Mucosa of stomach (tissue), 1 donor: ENCODE measurements around the gene GALK2.
"Not testable (repeated sequence)": the region's sequence is repeated elsewhere in the genome, so short reads cannot be mapped to it uniquely, and the experiment has no call there.

Source experiments
- H3K27me3 ChIP-seq: one replicate; pipeline ENCODE4 v1.7.0; 2013; ENCODE audit warnings: mild to moderate bottlenecking, low read length; ENCODE audit not compliant: control insufficient read depth, insufficient read depth
- H3K36me3 ChIP-seq: one replicate; pipeline ENCODE4 v1.7.0; 2013; ENCODE audit warnings: low read length; ENCODE audit not compliant: control insufficient read depth, insufficient read depth
- H3K4me1 ChIP-seq: one replicate; pipeline ENCODE4 v1.7.0; 2013; ENCODE audit warnings: mild to moderate bottlenecking, low read length; ENCODE audit not compliant: control insufficient read depth, insufficient read depth
- H3K4me3 ChIP-seq: one replicate; pipeline ENCODE4 v1.7.0; 2013; ENCODE audit warnings: low read length
- H3K9ac ChIP-seq: one replicate; pipeline ENCODE4 v1.7.0; 2013; ENCODE audit warnings: mild to moderate bottlenecking, low read length, moderate library complexity
- H3K9me3 ChIP-seq: one replicate; pipeline ENCODE4 v1.7.0; 2013; ENCODE audit warnings: mild to moderate bottlenecking, low read length, moderate library complexity; ENCODE audit not compliant: control insufficient read depth
- donor health status: Pancreatic carcinoma.

The GALK2 gene

DNA sequence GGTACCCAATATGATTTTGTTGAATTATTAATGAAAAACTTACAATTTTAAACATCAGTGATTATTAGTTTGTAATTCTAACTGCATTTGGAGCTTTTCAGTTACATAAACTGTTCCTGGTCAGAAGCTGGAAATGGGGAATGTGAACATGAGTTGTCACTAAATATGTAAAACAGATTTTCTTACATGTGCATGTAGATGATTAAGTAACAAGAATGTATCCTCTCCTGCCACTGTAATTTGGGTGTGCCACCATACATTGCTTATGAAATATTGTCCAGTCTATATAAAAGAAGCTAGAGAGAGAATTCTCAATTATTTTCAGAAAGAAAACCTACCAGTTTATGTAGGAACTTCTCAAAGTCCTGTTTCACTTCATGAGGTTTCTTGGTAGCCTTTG is 161.4 kb downstream of the GALK2 start:
- Histone ChIP-seq H3K36me3 (no peaks in the 10 kb centered on the region), H3K4me1 (peaks cover 5% of the 10 kb centered on the region), H3K9ac (no peak overlapping the region), H3K27me3 (no peaks in the 10 kb centered on the region), H3K9me3 (no peaks in the 10 kb centered on the region), H3K4me3 (no peak overlapping the region)

DNA sequence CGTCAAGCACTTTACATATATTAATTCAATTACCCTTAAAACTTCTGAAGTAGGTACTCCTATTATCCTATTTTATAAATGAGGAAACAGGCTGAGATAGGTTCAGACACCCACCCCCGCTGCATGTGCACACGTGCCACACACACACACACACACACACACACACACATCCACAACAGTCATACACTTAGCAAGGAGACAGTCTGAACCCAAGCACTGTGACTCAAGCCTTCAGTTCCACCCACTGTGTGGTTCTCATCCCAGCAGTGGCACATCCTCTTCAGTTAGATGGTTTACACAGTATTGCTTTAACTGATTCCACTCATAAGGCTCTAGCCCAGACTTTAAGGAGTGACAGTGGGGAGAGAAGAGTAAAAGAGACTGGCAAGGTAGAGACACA is 161.9 kb downstream of the GALK2 start:
- H3K9ac ChIP-seq, result no peak overlapping the region
- no peaks in the 10 kb centered on the region for H3K36me3 ChIP-seq
- no peak overlapping the region for H3K4me3 ChIP-seq
- no peaks in the 10 kb centered on the region for H3K27me3 ChIP-seq
- peaks cover 5% of the 10 kb centered on the region for H3K4me1 ChIP-seq
- H3K9me3 ChIP-seq, result no peaks in the 10 kb centered on the region

- Histone ChIP-seq H3K4me1 (no peaks in the 10 kb centered on the region), H3K9ac (no peak overlapping the region), H3K27me3 (no peaks in the 10 kb centered on the region), H3K4me3 (no peak overlapping the region), H3K36me3 (no peaks in the 10 kb centered on the region), H3K9me3 (no peaks in the 10 kb centered on the region)
These were observed 169.6 kb downstream of the GALK2 start for GRCh38 chr15:49339656-49340055.

DNA sequence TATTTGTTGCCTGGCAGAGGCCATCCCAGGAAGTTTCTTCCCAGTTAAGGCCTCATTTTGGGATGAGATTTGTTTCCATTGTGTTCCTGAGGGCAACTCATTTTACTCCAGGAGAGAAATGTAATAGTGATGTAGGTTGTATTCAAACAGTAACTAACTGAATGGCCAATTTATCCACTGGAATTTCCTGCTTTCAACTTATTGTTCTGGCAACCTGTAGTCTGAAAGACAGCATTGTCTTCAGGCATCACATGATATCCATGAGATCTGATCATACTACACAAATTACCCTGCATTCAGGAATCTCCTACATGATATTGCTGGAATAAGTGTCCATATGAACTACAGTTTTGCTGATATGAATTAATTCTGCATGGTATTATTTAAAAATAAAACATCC is 173.5 kb downstream of the GALK2 start:
- Histone ChIP-seq H3K4me3 (no peak overlapping the region), H3K9ac (no peak overlapping the region), H3K36me3 (no peaks in the 10 kb centered on the region), H3K4me1 (no peaks in the 10 kb centered on the region), H3K9me3 (no peaks in the 10 kb centered on the region), H3K27me3 (no peaks in the 10 kb centered on the region)

DNA sequence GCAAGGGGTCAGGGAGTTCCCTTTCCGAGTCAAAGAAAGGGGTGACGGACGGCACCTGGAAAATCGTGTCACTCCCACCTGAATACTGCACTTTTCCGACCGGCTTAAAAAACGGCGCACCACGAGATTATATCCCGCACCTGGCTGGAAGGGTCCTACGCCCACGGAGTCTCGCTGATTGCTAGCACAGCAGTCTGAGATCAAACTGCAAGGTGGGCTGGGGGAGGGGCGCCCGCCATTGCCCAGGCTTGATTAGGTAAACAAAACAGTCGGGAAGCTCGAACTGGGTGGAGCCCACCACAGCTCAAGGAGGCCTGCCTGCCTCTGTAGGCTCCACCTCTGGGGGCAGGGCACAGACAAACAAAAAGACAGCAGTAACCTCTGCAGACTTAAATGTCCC is 184.4 kb downstream of the GALK2 start:
- not testable (repeated sequence) for H3K9ac ChIP-seq, H3K27me3 ChIP-seq, H3K36me3 ChIP-seq, H3K9me3 ChIP-seq, H3K4me3 ChIP-seq, H3K4me1 ChIP-seq

DNA sequence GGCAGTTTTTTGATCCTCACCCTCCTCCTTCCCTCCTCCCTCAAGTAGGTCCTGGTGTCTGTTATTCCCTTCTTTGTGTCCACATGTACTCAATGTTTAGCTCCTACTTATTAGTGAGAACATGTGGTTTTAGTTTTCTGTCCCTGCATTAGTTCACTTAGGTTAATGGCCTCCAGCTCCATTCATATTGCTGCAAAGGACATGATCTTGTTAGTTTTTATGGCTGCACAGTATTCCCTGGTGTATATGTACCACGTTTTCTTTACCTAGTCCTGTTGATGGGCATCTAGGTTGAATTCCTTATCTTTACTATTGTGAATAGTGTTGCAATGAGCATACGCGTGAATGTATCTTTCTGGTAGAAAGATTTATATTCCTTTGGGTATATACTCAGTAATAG is 191.3 kb downstream of the GALK2 start:
- Histone ChIP-seq H3K4me3 (no peak overlapping the region), H3K9ac (no peak overlapping the region), H3K9me3 (no peaks in the 10 kb centered on the region), H3K4me1 (no peaks in the 10 kb centered on the region), H3K27me3 (no peaks in the 10 kb centered on the region), H3K36me3 (no peaks in the 10 kb centered on the region)

DNA sequence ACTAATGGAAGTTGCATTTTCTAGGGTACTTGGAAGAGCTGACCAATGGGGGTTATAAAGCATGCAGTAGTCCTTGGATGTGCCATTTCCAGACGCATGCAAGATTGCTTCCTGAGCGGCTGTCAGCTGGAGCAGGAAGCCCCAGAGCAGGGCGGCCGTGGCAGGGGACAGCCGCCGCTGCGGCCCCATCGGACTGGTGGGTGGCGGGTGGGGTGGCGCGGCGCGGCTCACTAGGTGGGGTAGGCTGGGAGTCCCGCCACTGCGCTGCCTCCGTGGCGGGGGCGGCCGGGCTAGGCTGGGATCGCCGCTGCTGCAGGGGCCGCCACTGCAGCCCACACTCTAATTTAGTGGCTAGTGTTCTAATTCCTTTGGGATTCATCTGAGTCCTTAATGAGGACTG is 196.4 kb downstream of the GALK2 start:
- no peaks in the 10 kb centered on the region for H3K9me3 ChIP-seq
- no peak overlapping the region for H3K4me3 ChIP-seq
- H3K4me1 ChIP-seq, result no peaks in the 10 kb centered on the region
- H3K9ac ChIP-seq, result no peak overlapping the region
- no peaks in the 10 kb centered on the region for H3K36me3 ChIP-seq
- no peaks in the 10 kb centered on the region for H3K27me3 ChIP-seq

DNA sequence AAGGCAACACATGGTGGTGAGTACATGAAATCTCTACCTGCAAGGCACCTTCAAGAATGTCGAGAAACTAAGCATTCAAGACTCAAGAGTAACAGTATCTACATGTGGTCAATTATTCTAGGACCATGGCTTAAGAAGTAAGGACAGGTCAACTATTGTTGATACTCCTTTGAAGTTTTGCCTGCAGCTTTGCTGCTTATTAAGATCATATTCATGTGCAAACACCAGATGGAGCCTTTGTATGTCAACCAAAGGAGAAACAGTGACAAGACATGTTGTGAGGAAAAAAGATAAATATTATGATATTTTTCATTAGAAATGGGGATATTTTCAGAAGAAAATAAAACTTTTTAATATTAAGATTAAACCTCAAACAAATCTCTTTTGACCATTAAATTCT is 200.7 kb downstream of the GALK2 start:
- Histone ChIP-seq H3K9me3 (no peaks in the 10 kb centered on the region), H3K4me1 (no peaks in the 10 kb centered on the region), H3K27me3 (no peaks in the 10 kb centered on the region), H3K36me3 (no peaks in the 10 kb centered on the region), H3K9ac (no peak overlapping the region), H3K4me3 (no peak overlapping the region)

- Histone ChIP-seq H3K9ac (no peak overlapping the region), H3K4me3 (no peak overlapping the region), H3K27me3 (no peaks in the 10 kb centered on the region), H3K36me3 (no peaks in the 10 kb centered on the region), H3K9me3 (no peaks in the 10 kb centered on the region), H3K4me1 (no peaks in the 10 kb centered on the region)
These were observed 202.3 kb downstream of the GALK2 start for GRCh38 chr15:49372366-49372765.

- no peaks in the 10 kb centered on the region for H3K27me3 ChIP-seq
- H3K4me1 ChIP-seq, result no peaks in the 10 kb centered on the region
- no peak overlapping the region for H3K4me3 ChIP-seq
- H3K9me3 ChIP-seq, result no peaks in the 10 kb centered on the region
- no peaks in the 10 kb centered on the region for H3K36me3 ChIP-seq
- H3K9ac ChIP-seq, result no peak overlapping the region
These were observed 209.9 kb downstream of the GALK2 start for GRCh38 chr15:49379996-49380395.

GRCh38 chr15:49380912-49381311 is 210.9 kb downstream of the GALK2 start:
- no peak overlapping the region for H3K9ac ChIP-seq
- H3K4me3 ChIP-seq, result no peak overlapping the region
- H3K4me1 ChIP-seq, result no peaks in the 10 kb centered on the region
- no peaks in the 10 kb centered on the region for H3K27me3 ChIP-seq
- no peaks in the 10 kb centered on the region for H3K36me3 ChIP-seq
- no peaks in the 10 kb centered on the region for H3K9me3 ChIP-seq
